ENCODE measurements around the gene SETD4. TPM values are rescaled to one million over a fixed set of nuclear protein-coding genes. Genes with fewer than 3 reads are reported as not detected.

Gene SETD4
- total and polyA plus RNA-seq, 2 of the 8 experiments (the other 6 are each of a cell fraction or from before 2014, with no cell fraction given) = 20.1 to 46.6 TPM

DNA sequence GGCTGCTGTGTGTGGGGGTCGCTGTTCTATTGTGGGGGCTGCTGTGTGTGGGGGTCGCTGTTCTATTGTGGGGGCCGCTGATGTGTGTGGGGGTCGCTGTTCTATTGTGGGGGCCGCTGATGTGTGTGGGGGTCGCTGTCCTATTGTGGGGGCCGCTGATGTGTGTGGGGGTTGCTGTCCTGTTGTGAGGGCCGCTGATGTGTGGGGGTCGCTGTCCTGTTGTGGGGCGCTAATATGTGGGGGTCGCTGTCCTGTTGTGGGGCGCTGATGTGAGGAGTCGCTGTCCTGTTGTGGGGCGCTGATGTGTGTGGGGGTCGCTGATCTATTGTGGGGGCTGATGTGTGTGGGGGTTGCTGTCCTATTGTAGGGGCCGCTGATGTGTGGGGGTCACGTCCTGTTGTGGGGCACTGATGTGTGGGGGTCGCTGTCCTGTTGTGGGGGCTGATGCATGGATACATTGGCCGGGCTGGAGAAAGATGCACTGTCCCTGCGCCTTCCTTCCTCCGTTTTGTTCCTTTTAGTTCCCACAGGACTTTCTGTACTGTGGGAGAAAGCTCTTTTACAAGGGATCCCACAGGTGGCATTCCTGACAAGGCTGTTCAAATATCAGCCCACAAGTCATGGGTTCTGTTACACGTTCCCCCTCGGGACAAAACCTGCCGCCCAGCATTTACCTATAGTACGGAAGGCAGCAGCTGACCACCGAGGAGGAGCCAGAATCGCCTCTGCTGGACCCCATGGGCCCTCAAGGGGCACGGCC, 27.5 kb downstream of the SETD4 start:
- H3K56ac ChIP-seq (replicated peaks; ENCODE audit: insufficient read length, low read depth, low read length) = no peak overlapping the region
- H3K9ac ChIP-seq (replicated peaks in 1 of 4; ENCODE audit: extremely low read depth in 1 of 4, low read depth in 3 of 4, low read length in 3 of 4) = no peak overlapping the region
- 95% methylated on average over 18 of the region's 28 CpGs; no CpG with 5 or more reads in 1 of the 2 experiments for WGBS, 2 experiments (ENCODE audit: extremely low coverage in 1 of 2, insufficient coverage in 1 of 2, insufficient read length in 1 of 2, insufficient replicate concordance in 2 of 2, low coverage in 1 of 2, low lambda C conversion rate in 2 of 2, missing lambda C conversion rate in 1 of 2)
- no peak overlapping the region for H3K23ac ChIP-seq (ENCODE audit: insufficient read length)
- no peak overlapping the region for H2BK12ac ChIP-seq (ENCODE audit: low read depth, low read length)
- H2BK15ac ChIP-seq (ENCODE audit: low read length) = no peak overlapping the region
- H3K18ac ChIP-seq (ENCODE audit: extremely low read depth, low read length) = no peak overlapping the region; the same call in 1 of the 2 replicates
- no peaks in the 10 kb centered on the region for H3K79me2 ChIP-seq (ENCODE audit: control insufficient read depth in 1 of 2, insufficient read depth in 2 of 2, low read length in 2 of 2)
- H3K27ac ChIP-seq (ENCODE audit: low read depth, low read length) = no peak overlapping the region
- peaks cover 0 to 1% of the 10 kb centered on the region in 2 experiments for H4K20me1 ChIP-seq (replicated peaks in 1 of 2; ENCODE audit: control insufficient read depth in 1 of 2, insufficient read depth in 2 of 2, low read length in 2 of 2)
- POLR2A ChIA-PET (ENCODE audit: partially characterized antibody) = interaction anchor here (0.8 to 2.2 kb wide), 5 partner anchors 14 to 75 kb away, joined by 3 to 8 read pairs (median 5); partner anchors contain the start of gene SETD4
- no peak overlapping the region for H2BK20ac ChIP-seq (ENCODE audit: low read length)
- peaks cover 0 to 7% (median 2%) of the 10 kb centered on the region in 4 experiments; a peak in 4 of 7 replicates for H3K4me1 ChIP-seq (replicated peaks in 1 of 4; ENCODE audit: control insufficient read depth in 3 of 4, insufficient read depth in 4 of 4, low read length in 3 of 4)
- H2AK5ac ChIP-seq (ENCODE audit: low read depth, low read length) = no peak overlapping the region
- no peak overlapping the region for H3K4me2 ChIP-seq (ENCODE audit: insufficient read depth in 1 of 2, low read depth in 2 of 2, low read length in 2 of 2)
- no peak for FAIRE-seq
- H3K14ac ChIP-seq (ENCODE audit: insufficient read length) = no peak overlapping the region
- H4K91ac ChIP-seq (replicated peaks; ENCODE audit: insufficient read length, low read length) = no peak overlapping the region
- no peak overlapping the region for H3K4me3 ChIP-seq (ENCODE audit: extremely low read depth in 1 of 4, insufficient read depth in 2 of 4, low read depth in 3 of 4, low read length in 4 of 4)
- peaks cover 5 to 35% (median 18%) of the 10 kb centered on the region in 4 experiments for H3K36me3 ChIP-seq (ENCODE audit: control insufficient read depth in 2 of 4, insufficient read depth in 4 of 4, low read length in 3 of 4)
- CTCF ChIA-PET (ENCODE audit: partially characterized antibody) = no interaction called here
- TF ChIP-seq, protein P1, sequence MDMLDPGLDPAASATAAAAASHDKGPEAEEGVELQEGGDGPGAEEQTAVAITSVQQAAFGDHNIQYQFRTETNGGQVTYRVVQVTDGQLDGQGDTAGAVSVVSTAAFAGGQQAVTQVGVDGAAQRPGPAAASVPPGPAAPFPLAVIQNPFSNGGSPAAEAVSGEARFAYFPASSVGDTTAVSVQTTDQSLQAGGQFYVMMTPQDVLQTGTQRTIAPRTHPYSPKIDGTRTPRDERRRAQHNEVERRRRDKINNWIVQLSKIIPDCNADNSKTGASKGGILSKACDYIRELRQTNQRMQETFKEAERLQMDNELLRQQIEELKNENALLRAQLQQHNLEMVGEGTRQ (IDR thresholded peaks at IDR 0.05; ENCODE audit: low read length) = no peak
- TF ChIP-seq BCL11A (IDR thresholded peaks at IDR 0.05; ENCODE audit: low read depth in 2 of 2, low read length in 2 of 2) (no peak), GTF2F1 (IDR thresholded peaks at IDR 0.05; ENCODE audit: borderline replicate concordance, low read depth, low read length) (no peak), EZH2 (IDR thresholded peaks at IDR 0.05; ENCODE audit: low read depth, low read length, severe bottlenecking) (no peak), PHF8 (conservative IDR thresholded peaks at IDR 0.05; ENCODE audit: low read depth, low read length) (no peak), SP2 (IDR thresholded peaks at IDR 0.05; ENCODE audit: low read length) (no peak), RFX5 (IDR thresholded peaks at IDR 0.05; ENCODE audit: borderline replicate concordance, low read depth, low read length) (no peak)
- no peak for DNase-seq (ENCODE audit: low read depth in 1 of 2, low spot score in 2 of 2)
- no peak overlapping the region for H2BK5ac ChIP-seq (ENCODE audit: low read depth, low read length)
- H3K9me3 ChIP-seq (ENCODE audit: insufficient read depth in 2 of 2, low read depth in 1 of 2, low read length in 1 of 2) = no peaks in the 10 kb centered on the region
- H2BK120ac ChIP-seq (replicated peaks; ENCODE audit: low read depth, low read length) = no peak overlapping the region
- no peak overlapping the region for H2AFZ ChIP-seq (ENCODE audit: low read length)
- H3K23me2 ChIP-seq (ENCODE audit: low read depth, low read length) = no peaks in the 10 kb centered on the region
- H4K5ac ChIP-seq (ENCODE audit: insufficient read length, low read depth, low read length) = no peak overlapping the region
- H4K8ac ChIP-seq (ENCODE audit: extremely low read depth, insufficient read depth, low read length) = peak overlapping the region; percentile 36; the same call in 1 of the 2 replicates
- H3K79me1 ChIP-seq (ENCODE audit: low read depth, low read length) = no peaks in the 10 kb centered on the region
- no peak overlapping the region for H3K4ac ChIP-seq (replicated peaks; ENCODE audit: insufficient read length, low read depth, low read length)
- no peaks in the 10 kb centered on the region for H3K27me3 ChIP-seq (replicated peaks in 1 of 4; ENCODE audit: control insufficient read depth in 3 of 4, extremely low read depth in 1 of 4, insufficient read depth in 3 of 4, low read length in 3 of 4)
